H1 (cell line): ENCODE results near the gene SMIM41. TPM values are rescaled to one million over a fixed set of nuclear protein-coding genes. Genes with fewer than 3 reads are reported as not detected.

Experiments
- polyA plus RNA-seq, 7 experiments: library from polyadenylated mRNA; depleted of rRNA in 3 of 7; stranded (reverse) in 5 of 7; unstranded in 2 of 7; fragments of >200 nt in 5 of 7; fragments of 200-250 nt in 2 of 7; gene quantifications; 1 replicate in 5 of 7; 2 replicates in 1 of 7; 4 replicates in 1 of 7; pipeline versions ENCODE4 v1.2.1 to v1.2.3, GENCODE V29; 2011 to 2013; ENCODE audit warnings: missing spikeins in 2 of 7, mixed read lengths in 2 of 7
- total RNA-seq: library from RNA; stranded (reverse); fragmentation: NEBNext Ultra II Directional; extraction: Animal tissue kit (Norgen Biotek cat#: 25700); gene quantifications from 2 replicates; pipeline ENCODE4 v1.2.1, GENCODE V29; 2021
- TF ChIP-seq, protein P1 (sequence below): fragments of 300-600 bp; sonication (generic); IDR thresholded peaks from 2 replicates; pipeline ENCODE4 v1.7.1; 2012; ENCODE audit warnings: low read length, moderate library complexity, mild to moderate bottlenecking, inconsistent platforms; ENCODE audit not compliant: insufficient replicate concordance

The SMIM41 gene
- total and polyA plus RNA-seq, 2 of the 8 experiments (the other 6 are each of a cell fraction or from before 2014, with no cell fraction given), result 0.28 to 0.98 TPM

DNA sequence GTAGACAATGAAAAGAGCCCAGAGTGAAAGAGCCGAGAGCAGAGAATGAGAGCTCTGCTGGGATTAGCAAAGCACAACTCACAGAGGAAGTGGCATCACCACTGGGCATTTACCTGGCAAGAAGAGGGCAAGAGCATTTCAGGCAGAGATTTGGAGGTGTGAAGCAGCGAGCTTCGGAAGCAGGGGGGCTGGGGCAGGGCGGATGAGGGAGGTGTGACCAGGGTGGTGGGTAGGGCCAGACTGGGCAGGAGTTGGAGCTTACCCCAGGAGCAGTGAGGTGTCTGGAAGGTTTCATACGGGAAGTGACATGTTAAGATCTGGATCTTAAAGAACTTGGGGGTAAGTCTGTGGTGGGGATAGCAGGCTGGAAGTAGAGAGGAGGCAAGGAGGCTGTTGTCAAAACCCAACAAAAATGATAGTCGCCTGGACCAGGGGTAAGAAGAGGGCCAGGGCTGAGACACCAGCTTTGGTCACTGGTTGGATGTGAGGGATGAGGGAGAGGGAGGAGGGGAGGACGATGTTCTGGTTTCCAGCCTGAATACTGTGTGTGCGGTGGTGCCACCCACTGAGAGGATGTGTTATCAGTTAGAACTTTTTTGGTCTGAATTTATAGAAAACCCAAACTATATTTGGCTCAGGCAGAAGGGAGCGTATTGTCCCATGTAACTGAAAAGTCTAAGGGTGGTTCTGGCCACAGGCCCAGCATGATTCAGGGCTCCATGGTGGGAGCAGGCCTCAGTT is 5.2 kb downstream of the SMIM41 start (continued):
- TF ChIP-seq, protein P1, sequence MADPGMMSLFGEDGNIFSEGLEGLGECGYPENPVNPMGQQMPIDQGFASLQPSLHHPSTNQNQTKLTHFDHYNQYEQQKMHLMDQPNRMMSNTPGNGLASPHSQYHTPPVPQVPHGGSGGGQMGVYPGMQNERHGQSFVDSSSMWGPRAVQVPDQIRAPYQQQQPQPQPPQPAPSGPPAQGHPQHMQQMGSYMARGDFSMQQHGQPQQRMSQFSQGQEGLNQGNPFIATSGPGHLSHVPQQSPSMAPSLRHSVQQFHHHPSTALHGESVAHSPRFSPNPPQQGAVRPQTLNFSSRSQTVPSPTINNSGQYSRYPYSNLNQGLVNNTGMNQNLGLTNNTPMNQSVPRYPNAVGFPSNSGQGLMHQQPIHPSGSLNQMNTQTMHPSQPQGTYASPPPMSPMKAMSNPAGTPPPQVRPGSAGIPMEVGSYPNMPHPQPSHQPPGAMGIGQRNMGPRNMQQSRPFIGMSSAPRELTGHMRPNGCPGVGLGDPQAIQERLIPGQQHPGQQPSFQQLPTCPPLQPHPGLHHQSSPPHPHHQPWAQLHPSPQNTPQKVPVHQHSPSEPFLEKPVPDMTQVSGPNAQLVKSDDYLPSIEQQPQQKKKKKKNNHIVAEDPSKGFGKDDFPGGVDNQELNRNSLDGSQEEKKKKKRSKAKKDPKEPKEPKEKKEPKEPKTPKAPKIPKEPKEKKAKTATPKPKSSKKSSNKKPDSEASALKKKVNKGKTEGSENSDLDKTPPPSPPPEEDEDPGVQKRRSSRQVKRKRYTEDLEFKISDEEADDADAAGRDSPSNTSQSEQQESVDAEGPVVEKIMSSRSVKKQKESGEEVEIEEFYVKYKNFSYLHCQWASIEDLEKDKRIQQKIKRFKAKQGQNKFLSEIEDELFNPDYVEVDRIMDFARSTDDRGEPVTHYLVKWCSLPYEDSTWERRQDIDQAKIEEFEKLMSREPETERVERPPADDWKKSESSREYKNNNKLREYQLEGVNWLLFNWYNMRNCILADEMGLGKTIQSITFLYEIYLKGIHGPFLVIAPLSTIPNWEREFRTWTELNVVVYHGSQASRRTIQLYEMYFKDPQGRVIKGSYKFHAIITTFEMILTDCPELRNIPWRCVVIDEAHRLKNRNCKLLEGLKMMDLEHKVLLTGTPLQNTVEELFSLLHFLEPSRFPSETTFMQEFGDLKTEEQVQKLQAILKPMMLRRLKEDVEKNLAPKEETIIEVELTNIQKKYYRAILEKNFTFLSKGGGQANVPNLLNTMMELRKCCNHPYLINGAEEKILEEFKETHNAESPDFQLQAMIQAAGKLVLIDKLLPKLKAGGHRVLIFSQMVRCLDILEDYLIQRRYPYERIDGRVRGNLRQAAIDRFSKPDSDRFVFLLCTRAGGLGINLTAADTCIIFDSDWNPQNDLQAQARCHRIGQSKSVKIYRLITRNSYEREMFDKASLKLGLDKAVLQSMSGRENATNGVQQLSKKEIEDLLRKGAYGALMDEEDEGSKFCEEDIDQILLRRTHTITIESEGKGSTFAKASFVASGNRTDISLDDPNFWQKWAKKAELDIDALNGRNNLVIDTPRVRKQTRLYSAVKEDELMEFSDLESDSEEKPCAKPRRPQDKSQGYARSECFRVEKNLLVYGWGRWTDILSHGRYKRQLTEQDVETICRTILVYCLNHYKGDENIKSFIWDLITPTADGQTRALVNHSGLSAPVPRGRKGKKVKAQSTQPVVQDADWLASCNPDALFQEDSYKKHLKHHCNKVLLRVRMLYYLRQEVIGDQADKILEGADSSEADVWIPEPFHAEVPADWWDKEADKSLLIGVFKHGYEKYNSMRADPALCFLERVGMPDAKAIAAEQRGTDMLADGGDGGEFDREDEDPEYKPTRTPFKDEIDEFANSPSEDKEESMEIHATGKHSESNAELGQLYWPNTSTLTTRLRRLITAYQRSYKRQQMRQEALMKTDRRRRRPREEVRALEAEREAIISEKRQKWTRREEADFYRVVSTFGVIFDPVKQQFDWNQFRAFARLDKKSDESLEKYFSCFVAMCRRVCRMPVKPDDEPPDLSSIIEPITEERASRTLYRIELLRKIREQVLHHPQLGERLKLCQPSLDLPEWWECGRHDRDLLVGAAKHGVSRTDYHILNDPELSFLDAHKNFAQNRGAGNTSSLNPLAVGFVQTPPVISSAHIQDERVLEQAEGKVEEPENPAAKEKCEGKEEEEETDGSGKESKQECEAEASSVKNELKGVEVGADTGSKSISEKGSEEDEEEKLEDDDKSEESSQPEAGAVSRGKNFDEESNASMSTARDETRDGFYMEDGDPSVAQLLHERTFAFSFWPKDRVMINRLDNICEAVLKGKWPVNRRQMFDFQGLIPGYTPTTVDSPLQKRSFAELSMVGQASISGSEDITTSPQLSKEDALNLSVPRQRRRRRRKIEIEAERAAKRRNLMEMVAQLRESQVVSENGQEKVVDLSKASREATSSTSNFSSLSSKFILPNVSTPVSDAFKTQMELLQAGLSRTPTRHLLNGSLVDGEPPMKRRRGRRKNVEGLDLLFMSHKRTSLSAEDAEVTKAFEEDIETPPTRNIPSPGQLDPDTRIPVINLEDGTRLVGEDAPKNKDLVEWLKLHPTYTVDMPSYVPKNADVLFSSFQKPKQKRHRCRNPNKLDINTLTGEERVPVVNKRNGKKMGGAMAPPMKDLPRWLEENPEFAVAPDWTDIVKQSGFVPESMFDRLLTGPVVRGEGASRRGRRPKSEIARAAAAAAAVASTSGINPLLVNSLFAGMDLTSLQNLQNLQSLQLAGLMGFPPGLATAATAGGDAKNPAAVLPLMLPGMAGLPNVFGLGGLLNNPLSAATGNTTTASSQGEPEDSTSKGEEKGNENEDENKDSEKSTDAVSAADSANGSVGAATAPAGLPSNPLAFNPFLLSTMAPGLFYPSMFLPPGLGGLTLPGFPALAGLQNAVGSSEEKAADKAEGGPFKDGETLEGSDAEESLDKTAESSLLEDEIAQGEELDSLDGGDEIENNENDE, result no peak
- TF ChIP-seq, all 59 proteins: peak for 0
